GM04504 (cell line): Measurements from ENCODE around the gene CTNNBIP1.

Source experiments
- DNase-seq: peaks from one replicate; pipeline ENCODE4 v3.0.0-alpha.2; 2012; ENCODE audit warnings: low read depth

The CTNNBIP1 gene

GRCh38 chr1:9877962-9878361, 32.1 kb downstream of the CTNNBIP1 start:
- DNase-seq, result no peak

DNA sequence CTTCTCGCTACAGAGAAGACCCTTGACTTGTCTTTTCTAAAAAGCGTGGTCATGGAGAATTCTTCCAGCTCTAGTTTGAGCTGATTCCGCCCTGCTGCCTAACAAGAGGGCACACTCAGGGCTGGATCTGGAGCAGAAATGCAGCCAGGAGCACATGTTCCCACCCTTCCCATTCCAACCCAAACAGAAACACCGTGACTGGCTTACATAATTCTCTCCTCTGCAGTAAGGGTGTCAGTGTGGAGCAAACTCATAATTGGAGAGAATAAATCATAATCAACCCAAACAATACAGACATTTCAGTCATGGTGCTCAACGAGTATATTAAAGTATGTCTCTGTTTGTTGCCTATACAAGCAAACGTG, 34.5 kb downstream of the CTNNBIP1 start:
- no peak for DNase-seq

GRCh38 chr1:9874959-9875635, 35.0 kb downstream of the CTNNBIP1 start:
- peak; percentile 30 for DNase-seq

- DNase-seq, result no peak
Observed at GRCh38 chr1:9874412-9874811, 35.7 kb downstream of the CTNNBIP1 start.

GRCh38 chr1:9873992-9874391, 36.1 kb downstream of the CTNNBIP1 start:
- DNase-seq, result no peak

- DNase-seq, result no peak
Observed at GRCh38 chr1:9873385-9873784, 36.7 kb downstream of the CTNNBIP1 start.

GRCh38 chr1:9872430-9873165, 37.5 kb downstream of the CTNNBIP1 start:
- DNase-seq, result no peak

DNA sequence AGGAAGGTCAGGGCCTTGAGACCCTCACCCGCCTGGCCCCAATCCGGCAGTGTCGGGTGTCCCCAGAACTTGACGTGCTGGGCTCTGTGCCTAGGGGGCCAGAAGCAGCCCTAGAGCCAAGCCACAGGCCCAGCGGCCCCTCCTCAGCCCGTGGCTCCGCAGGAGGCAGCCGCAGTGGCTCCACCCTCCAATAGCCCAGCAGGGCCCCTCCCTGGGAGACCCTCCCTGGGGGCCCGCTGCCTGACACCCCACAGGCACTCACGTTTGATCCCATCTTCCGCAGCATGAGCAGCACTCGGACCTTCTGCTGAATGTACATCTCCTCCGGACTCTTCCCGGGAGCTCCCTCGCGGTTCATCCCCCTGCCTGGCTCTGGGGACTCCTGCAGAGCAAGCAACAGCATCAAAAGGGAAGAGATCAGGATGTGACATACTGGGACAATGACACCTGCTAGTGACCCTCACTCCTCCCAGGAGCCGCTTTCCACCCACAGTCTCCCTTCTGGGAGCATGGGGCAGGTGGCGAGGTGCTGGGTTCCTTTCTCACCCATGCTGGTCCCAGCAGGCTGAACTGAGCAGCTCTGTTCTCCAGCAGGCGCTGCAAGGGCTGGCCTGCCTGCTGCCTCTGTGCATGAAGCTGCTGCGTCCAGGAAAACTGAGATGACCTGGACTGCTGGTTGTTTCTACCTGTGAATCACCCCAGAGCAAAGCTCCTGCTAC, 38.2 kb downstream of the CTNNBIP1 start:
- no peak for DNase-seq

GRCh38 chr1:9871021-9871420, 39.0 kb downstream of the CTNNBIP1 start:
- DNase-seq, result no peak

- no peak for DNase-seq
Observed at GRCh38 chr1:9870572-9870971, 39.5 kb downstream of the CTNNBIP1 start.

DNA sequence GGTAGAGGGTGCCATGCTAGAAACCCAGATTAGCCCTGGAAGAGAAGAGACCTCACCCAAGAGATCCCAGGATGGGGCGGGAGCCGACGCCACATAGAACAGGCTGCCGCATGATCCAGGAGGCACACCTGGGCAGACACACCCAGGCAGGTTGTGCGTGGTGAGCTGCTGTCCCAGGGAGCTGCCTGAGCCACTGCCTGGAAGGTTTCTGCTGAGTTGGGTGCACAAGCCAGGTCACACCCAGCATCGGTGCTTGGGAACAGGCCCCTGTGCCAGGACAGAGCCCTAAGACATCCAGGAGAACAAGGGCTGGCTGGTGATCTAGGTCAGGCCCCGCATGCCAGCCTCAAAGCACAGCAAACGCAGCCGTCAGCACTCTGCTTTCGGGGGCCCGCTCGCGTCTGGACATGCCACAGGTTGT, 40.2 kb downstream of the CTNNBIP1 start:
- no peak for DNase-seq

- DNase-seq, result no peak
Observed at GRCh38 chr1:9868244-9868590, 41.9 kb downstream of the CTNNBIP1 start.

DNA sequence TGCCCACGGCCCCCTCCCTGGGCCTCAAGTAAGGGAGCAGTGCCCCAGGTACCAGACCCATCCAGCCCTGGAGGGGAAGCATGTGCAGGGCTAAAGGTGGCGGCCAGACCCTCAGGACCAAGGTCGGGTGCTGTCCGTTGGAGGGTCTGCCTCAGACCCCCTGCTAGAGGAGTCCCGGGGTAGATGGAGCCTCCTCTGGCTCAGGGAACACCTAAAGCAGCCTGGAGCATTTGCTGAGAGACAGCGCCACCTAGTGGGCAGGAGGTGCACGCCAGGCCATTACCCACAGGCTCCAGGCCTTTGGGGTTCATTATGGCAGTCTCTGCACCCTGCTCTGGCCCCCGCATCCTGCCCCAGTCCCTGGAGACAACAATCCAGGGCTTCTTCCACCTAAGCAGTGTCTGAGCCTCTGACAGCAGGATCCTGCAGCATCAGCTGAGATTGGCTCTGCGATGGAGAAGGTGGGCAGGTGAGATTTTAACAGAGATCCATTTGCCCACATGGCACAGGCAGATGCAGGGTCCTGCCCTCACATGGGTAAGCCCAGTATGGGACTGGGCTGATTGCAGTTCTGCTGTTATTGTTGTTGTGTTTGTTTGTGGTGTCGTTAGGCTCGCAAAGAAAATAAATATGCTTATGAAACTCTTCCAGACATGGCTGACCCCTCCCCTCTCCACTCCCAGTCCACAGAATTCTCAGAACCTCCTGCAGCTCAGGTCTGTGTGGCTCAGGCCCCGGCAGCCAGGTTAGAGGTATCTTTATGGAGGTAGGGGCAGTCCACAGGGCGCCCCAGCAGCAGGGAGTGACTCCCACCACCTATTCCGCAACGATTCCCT, 42.4 kb downstream of the CTNNBIP1 start:
- peak; percentile 38 for DNase-seq

DNA sequence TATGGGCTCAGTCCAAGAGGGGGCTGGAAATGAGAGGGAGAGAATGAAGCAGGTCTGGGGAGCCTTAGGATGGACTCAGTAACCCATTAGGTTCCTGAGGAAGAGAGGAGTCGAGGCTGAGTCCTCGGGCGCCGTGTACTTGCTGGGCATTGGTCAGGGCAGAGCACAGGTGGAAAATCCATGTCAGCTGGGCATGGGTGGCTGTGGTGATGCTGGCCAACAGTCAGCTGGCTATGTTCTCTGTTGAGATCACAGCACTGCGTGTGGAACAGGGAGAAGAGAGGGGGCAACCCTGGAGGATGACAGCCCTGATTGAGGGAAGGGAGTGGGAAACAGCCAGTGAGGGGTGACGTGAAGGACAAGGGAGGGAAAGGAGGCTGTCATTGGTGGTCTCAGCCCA, 43.2 kb downstream of the CTNNBIP1 start:
- no peak for DNase-seq

GRCh38 chr1:9865724-9866123, 44.3 kb downstream of the CTNNBIP1 start:
- DNase-seq, result no peak

- no peak for DNase-seq
Observed at GRCh38 chr1:9863371-9863770, 46.7 kb downstream of the CTNNBIP1 start.

GRCh38 chr1:9861360-9861759, 48.7 kb downstream of the CTNNBIP1 start:
- DNase-seq, result no peak

DNA sequence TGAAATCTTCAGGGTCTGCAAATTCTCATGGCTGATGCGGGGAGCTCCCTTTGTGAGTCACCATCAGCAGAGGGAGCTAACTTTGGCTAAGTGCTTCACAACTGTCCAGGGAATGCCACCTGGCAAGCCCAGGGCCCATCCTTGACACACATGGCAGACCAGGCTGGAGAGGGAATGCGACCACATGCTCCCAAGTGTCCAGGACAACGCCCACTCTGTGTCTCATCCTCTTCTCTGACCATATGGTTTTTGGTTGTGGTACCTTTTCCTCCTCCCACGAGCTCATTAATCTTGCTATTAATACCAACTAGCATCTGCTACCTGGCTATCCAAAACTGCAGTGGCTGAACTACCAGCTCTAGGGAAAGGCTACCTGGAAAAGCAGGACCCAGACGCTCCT, 49.2 kb downstream of the CTNNBIP1 start:
- DNase-seq, result no peak

DNA sequence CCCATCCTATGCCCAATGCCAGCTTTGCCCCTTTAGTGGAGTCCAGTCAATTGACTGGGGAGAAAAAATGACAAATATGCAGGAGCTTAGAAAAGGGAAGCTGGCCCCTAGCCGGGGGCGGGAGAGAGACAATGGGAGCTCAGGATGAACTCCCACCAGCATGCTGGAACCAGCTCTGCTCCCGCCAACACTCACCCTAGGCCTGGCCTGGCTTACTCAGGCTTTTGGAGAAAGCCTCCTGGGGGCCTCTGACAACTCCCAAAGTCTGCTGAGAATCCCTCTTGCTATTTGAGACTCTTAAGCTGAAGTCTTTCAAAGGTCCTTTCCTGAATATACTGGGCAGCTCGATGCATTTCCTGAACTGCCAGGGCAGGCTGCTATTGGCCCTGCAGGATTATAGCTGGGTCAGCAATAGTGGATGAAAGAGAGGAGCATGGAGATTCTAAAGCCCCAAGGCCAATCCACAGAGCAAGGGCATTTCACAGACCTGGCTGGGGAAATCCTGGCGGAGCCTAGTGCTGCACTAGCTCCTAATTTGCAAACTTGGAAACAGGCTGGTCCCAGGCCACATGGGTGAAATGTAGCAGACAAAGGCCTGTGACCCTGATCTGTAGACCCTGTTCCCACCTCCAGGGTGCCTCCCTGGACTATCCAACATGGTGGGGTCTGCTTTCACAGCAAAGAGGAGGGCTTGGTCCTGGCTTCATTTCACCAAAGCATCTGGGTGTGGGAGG, 50.6 kb downstream of the CTNNBIP1 start:
- no peak for DNase-seq

DNA sequence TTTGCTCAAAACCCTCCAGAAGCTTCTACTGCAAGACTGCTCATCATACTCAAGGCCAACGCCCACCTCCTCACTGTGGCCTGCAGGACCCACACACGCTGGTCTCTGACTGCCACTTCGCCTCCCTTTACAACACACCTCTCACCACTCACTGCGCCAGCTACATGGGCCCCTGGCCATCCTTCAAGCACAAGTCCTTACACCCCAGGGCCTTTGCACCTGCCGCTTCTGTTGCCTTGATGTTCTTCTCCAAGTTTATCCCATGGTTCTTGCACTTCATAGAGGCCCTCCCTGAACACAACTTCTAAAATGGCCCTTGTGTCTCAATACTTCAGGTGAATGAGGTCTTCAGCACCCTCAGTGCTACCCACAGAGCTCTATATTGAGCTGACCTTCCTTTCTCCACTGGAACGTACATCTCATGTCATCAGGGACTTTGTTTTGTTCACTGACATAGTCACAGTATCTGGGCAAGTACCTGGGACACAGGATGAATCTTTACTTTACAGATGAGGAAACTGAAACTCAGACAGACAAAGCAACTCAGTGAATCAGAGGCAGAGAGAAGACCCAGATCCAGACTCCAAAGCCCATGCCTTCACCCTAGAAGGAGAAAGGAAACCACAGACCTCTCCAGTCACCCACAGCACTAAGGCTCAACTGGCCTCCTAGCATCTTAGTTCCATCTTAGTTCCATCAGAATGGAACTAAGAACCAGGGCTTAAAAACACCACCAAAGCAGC, 51.6 kb downstream of the CTNNBIP1 start:
- DNase-seq, result no peak

- DNase-seq, result no peak
Observed at GRCh38 chr1:9855186-9855585, 54.9 kb downstream of the CTNNBIP1 start.
